ENCODE measurements around the gene BAK1.
A peak's percentile ranks its signal among the peaks of the same experiment; 100 is the strongest.

The BAK1 gene

DNA sequence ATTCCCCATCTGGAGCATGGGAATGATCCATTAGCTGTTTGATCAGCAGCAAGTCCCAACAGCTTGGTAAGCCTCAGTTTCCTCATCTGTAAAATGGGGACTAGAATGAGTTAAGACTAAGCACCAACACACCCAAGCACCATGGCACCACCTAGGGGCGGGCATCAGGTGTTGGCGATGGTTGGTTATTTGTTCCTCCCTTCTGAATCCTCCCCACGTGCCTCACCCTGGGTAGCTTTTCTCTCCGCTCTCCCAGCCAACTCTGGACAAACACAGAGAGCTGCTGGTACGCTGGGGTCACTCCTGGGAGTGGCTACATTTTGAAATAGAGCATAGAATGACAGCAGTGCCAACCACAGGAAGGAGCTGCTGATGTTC lies 27.7 kb upstream of the BAK1 start:
- peak; percentile 42 for DNase-seq (ENCODE audit: low spot score)

GRCh38 chr6:33607126-33607783 lies 27.2 kb upstream of the BAK1 start:
- DNase-seq (ENCODE audit: low spot score): no peak

- DNase-seq (ENCODE audit: low spot score): no peak
These were observed 26.6 kb upstream of the BAK1 start for GRCh38 chr6:33606642-33607041.

- peak; percentile 81 for DNase-seq (ENCODE audit: low spot score)
These were observed 25.1 kb upstream of the BAK1 start for GRCh38 chr6:33604941-33605854.

GRCh38 chr6:33602180-33602579 lies 22.1 kb upstream of the BAK1 start:
- DNase-seq (ENCODE audit: low spot score): no peak

GRCh38 chr6:33600761-33601160 lies 20.7 kb upstream of the BAK1 start:
- DNase-seq (ENCODE audit: low spot score): no peak

DNA sequence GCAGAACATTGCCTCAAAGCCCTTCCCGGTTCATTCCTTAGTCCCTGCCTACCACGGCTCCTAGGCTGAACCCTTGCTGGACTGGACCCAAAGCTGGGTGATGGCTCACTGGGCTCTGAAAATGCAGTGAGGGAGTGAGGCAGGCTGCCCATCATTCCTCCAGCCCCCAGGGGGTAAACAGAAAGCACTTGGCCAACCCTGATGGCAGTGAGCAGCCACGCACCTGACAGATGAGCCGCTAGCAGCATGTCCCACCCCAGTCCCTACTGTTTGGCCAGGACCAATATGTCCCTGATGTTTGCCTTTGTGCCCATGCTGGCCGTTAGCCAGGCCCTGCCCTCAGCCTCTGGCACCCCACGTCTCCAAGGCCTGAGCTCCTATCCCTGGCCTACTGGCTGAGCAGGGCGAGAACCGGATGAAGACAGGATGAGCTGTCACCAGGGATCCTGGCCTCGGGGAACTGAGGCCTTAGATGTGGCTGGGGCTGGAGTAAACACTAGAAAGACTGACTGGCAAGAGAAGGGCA lies 19.4 kb upstream of the BAK1 start:
- DNase-seq (ENCODE audit: low spot score): peak; percentile 95

DNA sequence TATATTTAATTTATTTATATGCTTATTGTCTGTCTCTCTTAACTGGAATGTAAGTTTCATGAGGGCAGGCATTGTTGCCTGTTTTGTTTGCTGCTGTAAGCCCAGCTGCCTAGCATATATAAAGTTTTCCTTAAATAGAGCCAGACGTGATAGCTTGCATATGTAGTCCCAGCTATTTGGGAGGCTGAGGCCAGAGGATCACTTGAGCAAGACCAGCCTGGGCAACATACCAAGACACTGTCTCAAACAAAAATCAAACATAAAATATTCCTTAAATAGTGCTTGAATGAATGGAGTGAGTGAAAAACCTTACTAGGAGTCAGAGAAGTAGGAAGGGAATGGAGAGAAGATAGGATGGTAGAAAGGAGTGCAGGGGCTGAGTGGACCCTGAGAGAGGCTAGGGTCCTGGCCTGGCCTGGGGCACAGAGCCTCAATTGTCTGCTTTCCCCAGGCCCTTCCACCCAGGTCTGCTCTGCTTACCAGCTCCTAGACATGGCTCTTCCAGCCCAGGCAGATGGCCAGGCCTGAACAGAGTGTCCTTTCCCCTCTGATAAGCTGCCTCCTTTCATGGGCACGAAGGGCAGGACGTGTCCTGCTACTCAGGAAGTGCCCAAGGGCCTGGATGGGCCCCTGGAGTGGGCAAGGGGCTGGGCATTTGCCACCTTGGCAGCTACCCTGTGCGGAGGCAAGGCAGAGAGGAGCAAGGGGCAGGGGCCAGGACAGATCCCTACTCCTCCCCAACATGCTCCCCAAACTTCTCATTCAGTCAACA lies 17.7 kb upstream of the BAK1 start:
- no peak for DNase-seq (ENCODE audit: low spot score)

- peak; percentile 68 for DNase-seq (ENCODE audit: low spot score)
These were observed 16.8 kb upstream of the BAK1 start for GRCh38 chr6:33596894-33597293.

DNA sequence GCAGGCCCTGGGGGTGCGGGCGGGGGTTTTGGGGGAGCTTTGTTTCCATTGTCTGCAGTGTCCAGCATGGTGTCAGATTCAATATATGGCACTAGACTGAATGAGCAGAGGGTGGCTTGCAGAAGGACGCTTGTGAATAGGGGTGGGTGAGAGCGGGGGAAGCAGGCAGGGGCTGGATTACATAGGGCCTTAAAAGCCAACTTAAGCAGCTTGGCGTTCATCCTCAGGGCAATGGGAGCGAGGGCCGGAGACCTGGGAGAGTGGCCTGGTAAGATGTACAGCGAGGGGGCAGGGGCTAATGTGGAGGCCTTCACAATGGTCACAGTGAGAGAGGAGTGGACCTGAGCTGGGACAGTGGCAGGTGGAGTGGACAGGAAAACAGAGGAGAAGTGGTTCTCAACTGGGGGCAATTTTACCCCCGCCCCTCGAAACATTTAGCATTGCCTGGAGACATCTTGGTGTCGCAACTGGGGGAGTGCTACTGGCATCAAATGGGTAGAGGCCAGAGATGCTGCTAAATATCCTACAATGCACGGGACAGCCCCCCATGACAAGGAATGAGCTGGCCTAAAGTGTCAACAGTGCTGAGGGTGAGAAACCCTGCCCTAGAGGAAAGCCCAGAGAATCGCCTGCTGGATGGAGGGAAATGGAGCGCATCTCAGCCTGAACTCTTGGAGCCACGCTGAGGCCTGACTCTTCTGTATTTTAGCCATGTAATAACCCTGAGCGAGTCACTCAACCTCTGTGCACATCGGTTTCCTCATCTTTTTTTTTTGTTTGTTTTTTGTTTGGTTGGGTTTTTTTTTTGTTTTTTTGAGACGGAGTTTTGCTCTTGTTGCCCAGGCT lies 15.1 kb upstream of the BAK1 start:
- peak; percentile 45 for DNase-seq (ENCODE audit: low spot score)

- no peak for DNase-seq (ENCODE audit: low spot score)
These were observed 13.3 kb upstream of the BAK1 start for GRCh38 chr6:33593414-33593727.

DNA sequence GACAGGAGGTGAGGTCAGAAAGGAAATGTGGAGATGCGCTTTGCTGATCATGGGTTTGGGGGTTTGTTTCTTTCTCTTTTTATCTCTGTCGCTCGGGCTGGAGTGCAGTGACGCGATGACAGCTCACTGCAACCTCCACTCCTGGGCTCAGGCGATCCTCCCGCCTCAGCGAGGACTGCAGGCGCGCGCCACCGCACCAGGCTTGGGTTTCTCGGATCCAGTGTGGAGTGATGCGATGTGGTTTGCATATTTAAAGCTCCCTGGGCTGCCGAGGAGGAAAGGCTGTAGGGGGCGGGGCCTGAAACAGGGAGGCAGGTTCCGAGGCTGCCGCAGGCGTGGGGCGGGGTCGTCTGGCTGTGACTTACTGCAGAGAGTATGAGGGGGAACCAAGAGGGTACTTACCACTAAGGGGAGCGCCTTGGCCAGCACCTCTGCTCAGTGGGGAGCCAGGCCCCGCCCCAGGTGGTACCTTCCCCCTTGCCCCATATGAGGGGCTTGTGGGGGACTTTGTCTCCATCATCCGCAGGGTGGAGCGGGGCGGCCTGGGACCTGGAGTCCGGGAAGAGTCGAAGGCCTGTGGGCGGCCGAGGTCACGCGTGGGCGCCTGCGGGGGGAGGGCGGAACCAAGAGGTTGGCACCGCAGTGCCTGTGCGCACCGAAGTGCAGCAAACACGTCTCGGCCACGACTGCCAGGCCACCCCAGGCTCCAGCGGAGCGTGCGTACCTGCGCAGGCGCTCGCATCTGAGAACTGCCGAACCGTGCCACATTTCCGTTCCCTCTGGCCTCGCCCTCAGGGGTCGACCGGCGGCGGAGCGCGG lies 12.7 kb upstream of the BAK1 start:
- DNase-seq (ENCODE audit: low spot score): peak; percentile 90

- no peak for DNase-seq (ENCODE audit: low spot score)
These were observed 12.2 kb upstream of the BAK1 start for GRCh38 chr6:33592280-33592594.

DNA sequence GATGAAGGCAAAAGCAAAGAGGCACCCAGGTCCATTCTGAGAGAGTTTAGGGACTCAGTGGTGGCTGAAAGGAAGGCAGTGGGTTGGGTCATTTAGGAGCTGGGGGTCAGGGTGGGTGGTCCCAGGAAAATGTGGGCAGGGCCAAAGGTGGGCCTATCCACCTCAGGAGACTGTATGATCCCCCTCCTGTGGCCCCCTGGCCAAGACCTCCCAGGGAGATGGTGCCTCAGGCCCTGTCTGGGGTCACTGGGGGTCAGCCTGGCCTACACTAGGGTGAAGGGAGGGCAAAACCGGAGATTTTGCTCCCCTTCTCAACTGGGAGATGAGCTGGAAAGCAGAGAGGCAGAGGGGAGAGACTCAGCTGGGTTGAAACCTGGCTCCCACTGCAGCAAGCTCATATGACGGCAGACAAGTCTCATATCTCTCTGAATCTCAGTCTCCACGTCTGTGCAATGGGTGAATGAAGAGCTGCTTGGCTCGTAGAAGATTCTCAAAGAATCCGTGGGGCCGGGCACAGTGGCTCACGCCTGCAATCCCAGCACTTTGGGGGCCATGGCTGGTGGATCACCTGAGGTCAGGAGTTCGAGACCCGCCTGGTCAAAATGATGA lies 11.5 kb upstream of the BAK1 start:
- no peak for DNase-seq (ENCODE audit: low spot score)

DNA sequence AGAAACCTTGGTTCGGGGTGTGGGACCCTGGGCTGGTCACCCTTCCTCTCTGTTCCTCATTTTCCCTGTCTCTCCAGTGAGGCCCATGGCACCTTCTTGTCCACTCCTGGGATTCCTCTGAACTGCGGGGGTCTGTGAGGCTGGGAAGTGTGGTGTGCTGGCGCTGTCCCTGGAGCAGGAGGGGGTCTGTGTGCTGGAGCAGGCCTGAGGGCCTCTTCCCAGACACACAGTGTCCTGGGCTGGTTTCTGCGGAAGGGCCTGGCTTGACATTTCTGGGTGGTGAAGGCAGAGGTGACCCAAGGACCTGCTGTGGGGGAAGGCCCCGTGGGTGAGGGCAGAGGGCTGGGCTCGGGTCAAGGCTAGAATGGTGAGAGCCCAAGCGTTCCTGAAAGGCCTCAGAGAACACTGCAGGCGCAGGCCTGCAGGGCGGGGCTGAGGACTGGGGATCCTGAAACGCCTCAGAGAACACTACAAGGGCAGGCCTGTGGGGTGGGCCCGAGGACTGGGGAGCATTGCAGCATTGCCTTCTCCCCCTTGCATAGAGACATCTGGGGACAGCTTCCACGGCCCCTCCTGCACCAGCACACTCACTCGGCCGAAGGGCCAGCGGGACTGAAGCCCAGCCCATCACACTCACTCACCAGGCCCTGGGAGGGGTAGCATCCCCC lies 10.6 kb upstream of the BAK1 start:
- DNase-seq (ENCODE audit: low spot score): peak; percentile 80

DNA sequence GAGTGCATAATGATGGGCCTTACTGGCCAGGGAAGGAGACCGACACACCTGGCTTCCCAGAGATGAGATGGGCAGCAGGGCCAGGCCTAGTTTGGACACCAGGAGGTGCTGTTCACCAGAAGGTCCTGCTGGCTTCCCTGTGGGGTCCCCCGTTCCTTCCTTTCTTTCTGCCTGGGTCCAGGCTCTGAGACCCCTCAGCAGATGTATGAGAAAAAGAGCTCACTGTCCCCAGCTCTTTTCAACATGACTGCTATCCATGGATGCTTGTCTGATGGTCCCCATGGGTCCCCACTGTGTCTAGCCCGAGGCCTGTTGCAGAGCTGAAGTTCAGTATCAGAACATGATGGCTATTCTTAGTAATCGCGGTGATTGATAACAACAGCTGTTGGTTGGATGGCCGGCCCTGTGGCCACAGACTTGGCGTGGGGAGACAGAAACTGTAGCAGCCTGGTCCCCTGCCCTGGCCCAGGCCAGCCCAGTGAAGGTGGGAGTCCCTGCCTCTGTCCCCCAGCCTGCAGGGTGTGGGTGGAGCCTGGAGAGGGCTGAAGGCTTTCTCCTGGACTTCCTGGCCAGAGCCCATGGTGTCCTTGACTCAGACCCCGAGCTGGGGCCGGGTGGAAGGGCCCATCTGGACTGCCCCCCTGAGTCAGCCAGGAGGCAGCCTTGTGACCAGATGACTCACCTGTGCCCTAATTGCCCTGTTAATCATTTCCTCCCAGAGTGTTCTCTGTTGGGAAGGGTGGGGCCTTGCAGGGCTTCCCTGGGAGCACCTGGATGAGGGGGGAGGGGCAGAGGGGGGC lies 9.9 kb upstream of the BAK1 start:
- DNase-seq (ENCODE audit: low spot score): peak; percentile 99

DNA sequence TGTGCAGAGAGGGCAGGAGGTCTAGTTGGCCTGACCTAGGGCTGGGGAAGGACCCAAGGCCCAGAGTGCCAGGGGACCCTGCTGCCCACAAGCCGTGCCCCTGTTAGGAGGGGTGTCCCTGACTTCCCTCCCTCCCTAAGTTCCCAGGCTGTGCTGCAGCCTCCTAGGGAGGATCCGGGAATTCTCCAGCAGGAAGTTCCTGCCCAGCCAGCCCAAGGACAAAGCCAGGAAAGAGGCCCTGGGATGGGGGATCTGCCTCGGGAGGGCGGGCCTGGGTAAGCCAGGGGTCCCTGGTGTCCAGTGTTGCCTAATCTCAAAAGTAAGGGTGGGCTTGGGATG lies 9.3 kb upstream of the BAK1 start:
- DNase-seq (ENCODE audit: low spot score): no peak

DNA sequence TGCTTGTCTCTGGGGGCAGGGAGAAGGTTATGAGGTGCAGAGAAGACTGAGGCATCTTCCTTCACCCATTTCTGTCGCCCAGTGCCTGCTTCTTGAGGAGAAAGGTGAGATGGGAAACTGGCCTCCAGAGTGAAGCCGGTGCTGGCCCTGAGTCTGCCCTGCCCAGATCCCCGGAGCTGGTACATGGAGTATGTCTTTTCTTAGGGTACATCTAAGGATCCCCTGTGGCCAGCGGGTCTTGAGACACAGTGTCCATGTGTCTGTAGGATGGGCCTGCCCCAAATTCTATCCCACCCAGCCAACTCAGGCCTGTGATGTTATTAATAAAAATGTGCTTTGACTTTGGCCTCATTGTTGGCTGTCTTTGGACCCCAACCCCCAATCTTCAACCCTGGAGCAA lies 8.8 kb upstream of the BAK1 start:
- no peak for DNase-seq (ENCODE audit: low spot score)

GRCh38 chr6:33587529-33587928 lies 7.5 kb upstream of the BAK1 start:
- no peak for DNase-seq (ENCODE audit: low spot score)

Measured in kidney tubule cell (primary cell).